AG08396 (cell line): ENCODE measurements around the gene CTDSPL2.
"Not testable (repeated sequence)": the region's sequence is repeated elsewhere in the genome, so short reads cannot be mapped to it uniquely, and the experiment has no call there.

Experiments used
- DNase-seq: peaks from one replicate; pipeline ENCODE4 v3.0.0; 2012; ENCODE audit warnings: low spot score, mixed read lengths

The CTDSPL2 gene

GRCh38 chr15:44541282-44541958, 114.0 kb downstream of the CTDSPL2 start:
- peak; percentile 57 for DNase-seq

GRCh38 chr15:44542596-44542995, 115.2 kb downstream of the CTDSPL2 start:
- DNase-seq: no peak

GRCh38 chr15:44544745-44545144, 117.3 kb downstream of the CTDSPL2 start:
- not testable (repeated sequence) for DNase-seq

DNA sequence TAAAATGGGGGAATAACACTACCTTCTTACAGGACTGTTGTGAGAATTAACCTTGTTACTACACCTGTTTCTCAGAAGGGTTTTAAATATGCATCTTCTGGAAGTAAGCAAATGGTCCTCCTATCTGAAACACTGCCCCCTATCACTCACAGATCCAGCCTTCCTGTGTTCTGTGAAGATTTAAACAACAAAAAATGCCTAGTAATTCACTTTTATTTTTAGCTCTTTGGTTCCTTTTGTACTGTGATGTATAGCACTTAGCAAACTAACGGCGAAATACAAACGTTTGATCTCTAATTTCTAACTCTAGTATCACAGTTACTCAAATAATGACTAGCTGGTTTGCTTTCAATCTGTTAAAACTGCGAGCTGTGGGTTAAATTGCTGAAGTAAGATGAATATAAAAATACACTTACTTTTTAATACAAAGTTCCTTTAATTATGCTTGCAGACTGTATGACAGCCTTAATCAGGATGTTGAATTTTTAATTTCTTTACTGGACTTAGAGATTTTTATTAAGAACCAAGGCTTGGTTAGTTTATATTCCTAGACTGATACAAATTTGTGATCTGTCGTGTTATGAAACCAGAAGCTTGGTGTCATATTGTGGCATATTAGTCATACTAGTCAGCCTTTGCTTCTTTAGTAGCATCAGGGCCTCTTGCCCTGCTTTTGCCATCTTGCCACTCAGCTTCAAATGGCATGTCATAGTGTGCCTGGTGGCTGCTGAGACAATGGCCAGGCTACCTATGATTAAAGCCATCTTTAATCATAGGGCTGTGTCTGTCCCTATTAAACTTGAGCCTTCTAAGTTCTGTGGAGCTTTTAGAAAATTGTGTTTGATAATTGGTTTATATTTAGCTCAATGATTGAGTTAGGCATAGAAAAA, 118.7 kb downstream of the CTDSPL2 start:
- peak; percentile 22 for DNase-seq

DNA sequence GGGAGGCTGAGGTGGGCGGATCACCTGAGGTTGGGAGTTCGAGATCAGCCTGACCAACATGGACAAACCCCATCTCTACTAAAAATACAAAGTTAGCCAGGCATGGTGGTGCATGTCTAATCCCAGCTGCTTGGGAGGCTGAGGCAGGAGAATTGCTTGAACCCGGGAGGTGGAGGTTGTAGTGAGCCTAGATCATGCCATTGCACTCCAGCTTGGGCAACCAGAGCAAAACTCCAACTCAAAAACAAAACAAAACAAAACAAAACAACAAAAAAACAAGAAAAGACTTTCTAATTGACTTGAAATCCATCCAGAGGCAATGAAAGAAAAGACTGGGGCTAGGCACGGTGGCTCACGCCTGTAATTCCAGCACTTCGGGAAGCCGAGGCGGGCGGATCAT, 121.7 kb downstream of the CTDSPL2 start:
- DNase-seq: not testable (repeated sequence)

DNA sequence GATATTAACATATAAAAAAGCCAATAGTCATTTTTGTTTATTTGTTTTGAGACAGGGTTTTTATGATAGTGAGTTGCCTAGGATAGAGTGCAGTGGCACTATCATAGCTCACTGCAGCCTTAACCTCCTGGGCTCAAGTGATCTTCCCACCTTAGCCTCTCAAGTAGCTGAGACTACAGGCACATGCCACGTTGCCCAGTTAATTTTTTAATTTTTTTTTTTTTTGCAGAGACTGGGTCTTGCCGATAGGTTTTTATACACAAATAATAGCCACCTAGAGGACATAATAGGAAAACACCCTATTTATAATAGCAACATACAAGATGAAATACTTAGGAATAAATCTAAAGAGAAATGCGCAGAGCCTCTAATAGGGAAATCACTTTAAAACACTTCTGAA, 122.8 kb downstream of the CTDSPL2 start:
- DNase-seq: no peak

GRCh38 chr15:44550734-44551133, 123.3 kb downstream of the CTDSPL2 start:
- DNase-seq: no peak

DNA sequence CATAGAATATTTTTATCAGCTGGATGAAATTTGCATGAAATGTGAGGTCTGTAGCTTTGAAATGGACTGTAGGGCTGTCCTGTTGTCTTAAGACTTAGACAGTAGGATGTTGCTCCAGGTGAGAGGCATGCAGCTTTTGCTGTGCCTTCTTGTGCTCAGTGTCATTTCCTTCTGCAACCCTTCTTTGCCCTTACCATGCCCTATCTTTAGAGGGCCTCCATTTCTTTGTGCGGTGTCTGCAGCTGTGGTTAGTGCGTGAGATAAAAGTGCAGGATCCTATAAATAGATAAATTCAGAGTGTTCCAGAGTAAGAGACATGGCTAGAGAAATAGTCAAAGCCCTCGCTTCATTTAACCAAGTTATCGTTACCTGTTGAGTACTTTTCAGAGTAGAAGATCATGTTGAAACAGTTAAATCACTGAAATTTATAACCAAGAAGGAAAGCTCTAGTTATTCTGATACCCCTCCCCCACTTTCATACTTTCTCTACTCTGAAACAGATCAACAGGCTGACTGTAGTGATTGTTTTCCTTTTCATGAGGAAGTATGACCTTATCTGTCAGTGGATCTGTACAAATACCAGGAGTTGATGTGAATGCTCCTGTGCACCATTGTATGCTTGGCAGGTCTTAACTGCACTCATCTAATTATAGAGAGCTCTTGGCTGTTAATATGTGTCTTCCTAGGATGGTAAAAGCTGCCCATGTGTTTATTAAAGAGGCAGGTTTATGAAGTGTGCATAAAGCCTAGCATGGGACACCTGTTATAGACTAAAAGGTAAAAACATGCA, 127.7 kb downstream of the CTDSPL2 start:
- DNase-seq: no peak

- DNase-seq: not testable (repeated sequence)
Observed at GRCh38 chr15:44560926-44561325, 133.5 kb downstream of the CTDSPL2 start.

DNA sequence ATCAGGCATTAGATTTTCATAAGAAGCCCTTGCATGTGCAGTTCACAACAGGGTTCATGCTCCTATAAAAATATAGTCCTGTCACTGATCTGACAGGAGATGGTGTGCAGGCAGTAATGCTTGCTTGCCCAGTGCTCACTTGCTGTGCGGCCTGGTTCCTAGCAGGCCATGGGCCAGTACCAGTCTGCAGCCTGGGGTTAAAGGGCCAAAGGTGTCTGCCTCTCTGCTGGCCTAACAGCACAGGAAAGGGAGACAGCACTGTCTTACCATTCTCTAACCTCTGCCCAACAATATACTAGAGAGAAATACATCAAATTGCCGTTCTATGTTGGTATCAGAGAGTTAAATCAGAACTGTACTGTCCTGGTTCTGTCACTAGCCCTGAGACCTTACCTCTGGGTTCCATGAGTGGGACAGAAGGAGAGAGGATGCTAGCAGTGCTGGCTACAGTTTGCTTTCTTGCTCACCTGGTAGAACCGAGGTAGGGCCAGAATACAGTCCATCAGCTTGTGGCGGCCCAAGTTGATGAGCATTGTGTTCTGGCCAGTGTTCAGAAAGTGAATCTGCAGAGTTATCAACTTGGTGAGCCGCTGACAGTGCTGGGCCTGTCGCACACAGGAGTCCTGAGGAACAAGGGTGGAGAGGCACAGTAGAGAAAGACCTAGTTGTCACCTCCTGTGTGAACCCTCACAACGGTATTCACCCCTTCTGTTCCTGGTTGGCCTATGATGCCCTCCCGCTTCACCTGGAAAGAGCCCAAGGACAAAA, 138.1 kb downstream of the CTDSPL2 start:
- no peak for DNase-seq

GRCh38 chr15:44566155-44566540, 138.7 kb downstream of the CTDSPL2 start:
- DNase-seq: no peak

- no peak for DNase-seq
Observed at GRCh38 chr15:44568338-44568737, 140.9 kb downstream of the CTDSPL2 start.

DNA sequence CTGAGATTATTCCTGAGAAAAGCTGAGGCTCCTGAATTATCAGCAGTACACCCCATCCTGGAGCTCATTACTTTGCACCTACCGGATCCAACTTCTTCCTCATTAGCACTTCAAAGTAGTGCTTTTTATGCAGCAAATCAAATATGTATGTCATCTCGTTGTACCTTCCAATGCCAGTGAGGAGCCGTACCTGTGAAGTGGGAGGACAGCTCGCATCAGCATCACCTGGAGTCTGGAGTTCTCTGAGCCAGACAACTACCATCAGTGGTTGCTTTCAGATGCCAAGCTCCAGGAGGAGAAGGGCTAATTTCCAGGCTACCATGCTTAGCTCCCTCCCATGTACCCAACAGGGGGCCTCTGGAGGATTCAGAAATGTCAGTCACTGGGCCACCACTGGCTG, 141.9 kb downstream of the CTDSPL2 start:
- DNase-seq: no peak

DNA sequence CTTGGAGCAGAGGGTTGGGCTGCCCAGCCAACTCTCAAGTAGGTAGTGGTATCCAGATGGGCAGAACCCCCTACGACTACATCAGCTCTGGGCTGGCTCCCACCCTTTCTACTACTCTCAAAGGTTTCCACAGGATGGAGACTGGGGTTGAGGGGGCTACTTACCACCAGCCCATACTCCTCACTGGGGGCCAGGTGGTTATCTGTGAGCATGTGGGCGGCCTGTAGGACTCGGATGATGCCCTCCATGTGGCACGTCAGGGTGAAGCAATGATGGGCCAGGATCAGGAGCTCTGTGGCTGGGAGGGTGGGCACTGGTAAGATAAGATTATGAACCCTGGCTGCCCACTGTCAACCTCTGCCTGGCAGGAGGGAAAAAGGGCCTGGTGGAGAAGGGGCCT, 142.9 kb downstream of the CTDSPL2 start:
- DNase-seq: no peak

DNA sequence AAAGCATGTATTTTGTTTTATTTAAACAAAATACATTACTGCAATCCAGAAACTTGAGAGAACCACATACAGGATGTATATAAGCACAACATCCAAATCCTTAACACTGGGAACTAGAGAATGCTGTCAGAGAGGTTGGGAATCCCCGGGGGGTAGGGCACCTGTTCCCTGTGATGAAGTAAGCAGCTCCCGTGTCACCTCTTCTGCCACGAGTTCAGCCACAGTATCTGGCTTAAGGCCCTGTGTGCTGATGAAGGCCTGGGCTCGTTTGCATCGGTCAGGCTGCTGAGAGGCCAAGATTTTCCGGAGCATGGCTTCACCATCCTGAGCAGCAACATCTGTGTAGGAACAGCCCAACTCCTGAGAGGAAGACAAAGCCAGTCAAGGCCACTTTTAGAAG, 146.0 kb downstream of the CTDSPL2 start:
- DNase-seq: no peak

GRCh38 chr15:44574734-44575133, 147.3 kb downstream of the CTDSPL2 start:
- DNase-seq: no peak
